HG03575 (cell line): ENCODE data around the gene CEP162.
"Not testable (repeated sequence)": the region's sequence is repeated elsewhere in the genome, so short reads cannot be mapped to it uniquely, and the experiment has no call there.

Experiments used
- ATAC-seq: cut with Tn5 transposase; IDR thresholded peaks from one replicate; pipeline ENCODE4 v1.9.1; 2021; ENCODE audit not compliant: unreplicated experiment, insufficient number of reproducible peaks, low FRiP score; ENCODE audit errors: extremely low read depth

CEP162 gene

DNA sequence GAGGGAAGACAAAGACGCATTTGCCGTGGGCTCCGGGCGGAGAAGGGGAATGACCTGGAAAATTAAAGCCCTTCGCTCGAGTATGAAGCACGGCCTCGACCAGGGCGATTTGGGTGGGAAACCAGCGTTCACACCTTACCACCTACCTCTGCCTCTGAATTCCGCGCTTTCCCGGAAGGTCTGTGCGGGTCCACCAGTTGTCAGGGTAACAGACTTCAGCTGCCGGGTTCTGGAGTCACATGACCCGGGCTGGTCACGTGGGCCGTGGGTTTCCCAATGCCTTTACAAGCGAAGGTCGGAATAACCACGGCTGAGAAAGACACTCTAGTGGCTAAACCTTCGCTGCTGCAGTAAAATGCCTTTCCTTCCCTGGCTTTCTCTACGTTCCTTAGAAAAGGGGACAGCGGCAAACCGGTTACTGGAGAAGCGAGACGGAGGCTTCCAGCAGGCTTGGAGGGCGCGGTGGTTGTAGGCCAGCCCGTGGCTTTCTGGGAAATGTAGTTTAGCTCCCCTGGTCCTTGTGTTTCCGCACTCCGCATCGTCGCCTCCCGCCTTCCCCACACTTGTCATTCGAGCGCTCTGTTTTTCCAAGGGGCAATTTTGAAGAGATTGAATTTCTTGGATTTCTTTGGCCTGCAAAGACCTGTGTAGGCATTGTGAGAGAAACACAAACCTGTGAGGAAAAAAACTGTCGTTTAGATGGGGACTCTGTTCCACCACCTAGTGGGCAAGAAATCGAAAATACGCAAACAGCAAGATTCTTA, at the start of gene CEP162:
TSS of gene CEP162 (minus strand) at position 210 of the 764 bp plus-strand sequence. CDS start 1,250 bp downstream, outside the sequence.
- ATAC-seq, result peak; percentile 96

- no peak for ATAC-seq
These were observed 47.4 kb upstream of the CEP162 start for GRCh38 chr6:84274856-84275255.

DNA sequence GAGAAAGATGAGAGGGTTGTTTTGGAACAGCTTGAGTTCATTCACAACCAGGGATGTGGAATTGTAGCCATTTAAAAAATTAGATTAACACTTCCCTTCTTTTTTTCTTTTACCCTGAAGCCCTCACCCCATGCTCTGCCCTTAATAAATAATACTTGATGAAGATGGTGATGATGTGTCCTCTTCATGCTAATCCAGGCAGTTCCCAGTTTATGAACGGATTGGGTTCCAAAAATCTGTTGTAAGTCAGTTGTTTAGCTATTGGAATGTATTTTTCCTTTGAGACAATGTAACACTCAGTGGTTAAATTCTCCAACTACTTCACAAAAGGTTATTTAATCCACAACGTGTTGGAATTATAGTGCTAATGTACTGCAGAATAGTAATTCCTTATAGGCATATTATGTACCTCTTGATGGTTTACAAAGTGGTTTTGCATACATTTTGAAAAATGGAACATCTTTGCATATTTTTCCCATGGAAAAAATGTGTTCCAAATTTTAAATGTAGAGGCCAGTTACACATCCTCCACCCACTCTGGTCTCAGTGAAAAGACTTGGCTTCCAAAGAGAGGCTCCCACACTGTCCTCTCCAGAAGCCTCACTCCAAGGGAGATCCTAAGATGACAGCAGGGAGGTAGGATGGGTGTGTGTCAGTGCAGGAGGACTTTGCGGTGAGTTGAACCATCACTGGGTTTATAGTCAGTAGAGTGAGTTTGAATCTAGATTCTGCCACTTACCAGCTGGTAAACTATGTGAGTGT, 45.8 kb upstream of the CEP162 start:
- ATAC-seq, result no peak

DNA sequence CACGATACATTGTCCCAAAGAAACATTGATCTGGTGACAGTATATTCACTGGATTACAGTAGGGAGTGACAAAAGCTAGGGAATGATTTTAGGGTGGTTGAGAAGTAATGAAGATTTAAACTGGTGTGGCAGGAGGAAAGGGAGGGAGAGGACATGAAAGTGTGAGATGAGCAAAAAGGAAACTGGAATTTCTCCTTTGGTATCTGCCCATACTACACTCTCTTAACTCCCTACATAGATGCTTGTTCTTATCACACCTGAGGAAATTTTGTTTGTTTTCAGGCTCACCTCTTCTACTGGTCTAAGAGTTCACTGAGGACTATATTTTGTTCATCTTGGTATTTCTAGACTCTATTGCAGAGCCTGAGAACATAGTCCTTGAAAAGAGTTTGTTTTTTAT, 44.9 kb upstream of the CEP162 start:
- ATAC-seq, result no peak

GRCh38 chr6:84271061-84271716, 43.7 kb upstream of the CEP162 start:
- ATAC-seq, result no peak

GRCh38 chr6:84269947-84270733, 42.7 kb upstream of the CEP162 start:
- no peak for ATAC-seq

GRCh38 chr6:84268781-84269180, 41.3 kb upstream of the CEP162 start:
- ATAC-seq, result no peak

DNA sequence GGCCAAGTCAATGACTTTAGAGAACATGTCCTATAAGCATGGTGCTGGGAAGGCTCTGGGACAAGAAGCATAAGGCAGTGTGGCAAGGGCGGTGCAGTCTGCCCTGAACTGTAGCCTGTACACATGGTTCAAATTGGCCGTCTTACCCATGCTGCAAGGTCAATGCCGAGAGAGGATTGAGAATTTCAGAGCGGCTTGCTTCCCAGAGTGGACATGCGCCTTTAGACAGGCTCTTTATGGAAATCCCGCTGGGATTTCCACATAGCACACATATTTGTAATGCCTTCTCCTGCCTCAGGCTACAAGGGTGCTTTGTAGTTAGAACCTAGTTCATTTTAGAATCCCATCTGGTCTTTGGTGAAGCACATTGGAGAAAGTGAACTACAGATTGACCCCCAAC, 36.1 kb upstream of the CEP162 start:
- ATAC-seq, result no peak

- no peak for ATAC-seq
These were observed 33.5 kb upstream of the CEP162 start for GRCh38 chr6:84260926-84261325.

- ATAC-seq, result no peak
These were observed 32.8 kb upstream of the CEP162 start for GRCh38 chr6:84260196-84260595.

- ATAC-seq, result no peak
These were observed 31.4 kb upstream of the CEP162 start for GRCh38 chr6:84258866-84259265.

GRCh38 chr6:84258268-84258667, 30.8 kb upstream of the CEP162 start:
- ATAC-seq, result no peak

GRCh38 chr6:84255641-84256040, 28.2 kb upstream of the CEP162 start:
- ATAC-seq, result no peak

- ATAC-seq, result no peak
These were observed 25.9 kb upstream of the CEP162 start for GRCh38 chr6:84253380-84253779.

DNA sequence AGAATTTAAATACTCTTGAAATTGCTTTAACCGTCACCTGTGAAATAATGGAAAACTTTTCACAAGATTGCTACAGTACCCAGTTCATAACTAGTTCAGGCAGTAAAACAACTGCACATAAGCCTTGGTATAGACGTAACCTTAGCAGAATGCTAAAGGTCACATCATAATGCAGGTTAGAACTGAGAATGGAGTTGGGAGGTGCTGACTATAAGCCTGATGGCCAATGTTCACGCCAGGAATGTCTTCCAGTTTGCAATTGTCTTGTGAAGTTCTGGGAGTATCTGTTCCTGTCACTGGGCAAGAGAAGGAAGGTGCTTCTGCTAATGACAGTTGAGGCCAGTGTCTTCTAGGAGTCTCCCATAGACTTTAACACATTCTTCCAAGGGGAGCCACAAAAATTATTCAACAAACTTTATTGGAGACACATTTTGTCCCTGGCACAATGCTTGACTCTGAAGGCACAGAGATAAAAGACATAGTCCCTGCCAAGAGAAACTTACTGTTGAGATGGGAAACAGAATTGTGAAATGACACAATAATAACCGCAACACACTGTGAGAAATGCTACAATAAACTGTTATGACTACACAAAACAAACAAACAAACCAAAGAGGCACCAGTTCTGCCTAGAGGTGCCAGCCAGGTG, 24.6 kb upstream of the CEP162 start:
- no peak for ATAC-seq

GRCh38 chr6:84249724-84250123, 22.3 kb upstream of the CEP162 start:
- no peak for ATAC-seq

GRCh38 chr6:84244416-84245081, 17.1 kb upstream of the CEP162 start:
- not testable (repeated sequence) for ATAC-seq

- ATAC-seq, result no peak
These were observed 15.8 kb upstream of the CEP162 start for GRCh38 chr6:84243240-84243639.
